HL-60 (cell line): ENCODE results near the gene POPDC3.

Experiments
- DNase-seq, 2 experiments: peaks; one replicate each; pipeline ENCODE4 v3.0.0-alpha.2; 2010 to 2020; ENCODE audit warnings: low read depth in 1 of 2, low spot score in 1 of 2
- H3K27ac ChIP-seq: fragments of 250-450 bp; sonication (Bioruptor Pico); replicated peaks from 2 replicates; pipeline ENCODE4 v1.5.1; 2020; ENCODE audit warnings: mild to moderate bottlenecking, moderate library complexity
- H3K27me3 ChIP-seq: fragments of 250-450 bp; sonication (Bioruptor Pico); 2 replicates; pipeline ENCODE4 v1.5.1; 2021; ENCODE audit warnings: mild to moderate bottlenecking, moderate library complexity; ENCODE audit not compliant: insufficient read depth, poor library complexity, severe bottlenecking
- H3K4me3 ChIP-seq: replicated peaks from 2 replicates; pipeline ENCODE4 v1.5.1; 2011; ENCODE audit warnings: mild to moderate bottlenecking, control low read depth, low read length; ENCODE audit not compliant: insufficient read depth
- GABPA ChIP-seq: IDR thresholded peaks from 2 replicates; pipeline ENCODE4 v1.6.1; 2012; ENCODE audit warnings: low read depth
- POLR2AphosphoS5 ChIP-seq: IDR thresholded peaks from 2 replicates; pipeline ENCODE4 v1.6.1; 2012; ENCODE audit warnings: low read depth
- SPI1 ChIP-seq: IDR thresholded peaks from 2 replicates; pipeline ENCODE4 v1.6.1; 2012; ENCODE audit warnings: low read depth, mild to moderate bottlenecking, borderline replicate concordance
- TF ChIP-seq, protein P1 (sequence below): IDR thresholded peaks from 2 replicates; pipeline ENCODE4 v1.6.1; 2012; ENCODE audit warnings: low read depth; ENCODE audit not compliant: insufficient replicate concordance
- TF ChIP-seq, protein P2 (sequence below): IDR thresholded peaks from one replicate; pipeline ENCODE4 v1.5.1; 2011; ENCODE audit warnings: low read length, control low read depth, inconsistent platforms; ENCODE audit not compliant: insufficient read depth

Gene POPDC3

DNA sequence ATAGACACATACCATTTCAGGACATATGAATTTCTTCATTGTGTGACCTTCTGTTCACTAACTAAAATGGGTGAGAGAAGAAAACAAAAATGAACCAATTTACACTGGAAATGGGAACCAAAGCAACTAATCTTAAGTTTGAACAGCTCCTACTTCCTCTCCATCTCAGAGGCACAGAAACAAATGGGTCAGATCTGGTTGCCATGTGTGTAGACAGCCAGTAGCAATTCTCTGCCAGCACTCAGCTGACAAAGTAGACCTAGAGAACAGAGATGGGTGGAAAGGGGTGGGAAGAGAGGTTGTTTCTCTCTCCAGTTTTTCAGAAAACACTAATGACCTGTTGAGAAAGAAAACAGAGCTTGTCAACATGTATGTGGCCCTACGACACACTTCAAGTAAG lies 14.3 kb upstream of the POPDC3 start:
- DNase-seq = no peak
- Histone ChIP-seq H3K4me3 (no peak overlapping the region), H3K27me3 (no peaks in the 10 kb centered on the region), H3K27ac (no peak overlapping the region)
- TF ChIP-seq, protein P1, sequence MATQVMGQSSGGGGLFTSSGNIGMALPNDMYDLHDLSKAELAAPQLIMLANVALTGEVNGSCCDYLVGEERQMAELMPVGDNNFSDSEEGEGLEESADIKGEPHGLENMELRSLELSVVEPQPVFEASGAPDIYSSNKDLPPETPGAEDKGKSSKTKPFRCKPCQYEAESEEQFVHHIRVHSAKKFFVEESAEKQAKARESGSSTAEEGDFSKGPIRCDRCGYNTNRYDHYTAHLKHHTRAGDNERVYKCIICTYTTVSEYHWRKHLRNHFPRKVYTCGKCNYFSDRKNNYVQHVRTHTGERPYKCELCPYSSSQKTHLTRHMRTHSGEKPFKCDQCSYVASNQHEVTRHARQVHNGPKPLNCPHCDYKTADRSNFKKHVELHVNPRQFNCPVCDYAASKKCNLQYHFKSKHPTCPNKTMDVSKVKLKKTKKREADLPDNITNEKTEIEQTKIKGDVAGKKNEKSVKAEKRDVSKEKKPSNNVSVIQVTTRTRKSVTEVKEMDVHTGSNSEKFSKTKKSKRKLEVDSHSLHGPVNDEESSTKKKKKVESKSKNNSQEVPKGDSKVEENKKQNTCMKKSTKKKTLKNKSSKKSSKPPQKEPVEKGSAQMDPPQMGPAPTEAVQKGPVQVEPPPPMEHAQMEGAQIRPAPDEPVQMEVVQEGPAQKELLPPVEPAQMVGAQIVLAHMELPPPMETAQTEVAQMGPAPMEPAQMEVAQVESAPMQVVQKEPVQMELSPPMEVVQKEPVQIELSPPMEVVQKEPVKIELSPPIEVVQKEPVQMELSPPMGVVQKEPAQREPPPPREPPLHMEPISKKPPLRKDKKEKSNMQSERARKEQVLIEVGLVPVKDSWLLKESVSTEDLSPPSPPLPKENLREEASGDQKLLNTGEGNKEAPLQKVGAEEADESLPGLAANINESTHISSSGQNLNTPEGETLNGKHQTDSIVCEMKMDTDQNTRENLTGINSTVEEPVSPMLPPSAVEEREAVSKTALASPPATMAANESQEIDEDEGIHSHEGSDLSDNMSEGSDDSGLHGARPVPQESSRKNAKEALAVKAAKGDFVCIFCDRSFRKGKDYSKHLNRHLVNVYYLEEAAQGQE = no peak
- no peak for TF ChIP-seq POLR2AphosphoS5
- TF ChIP-seq, protein P2, sequence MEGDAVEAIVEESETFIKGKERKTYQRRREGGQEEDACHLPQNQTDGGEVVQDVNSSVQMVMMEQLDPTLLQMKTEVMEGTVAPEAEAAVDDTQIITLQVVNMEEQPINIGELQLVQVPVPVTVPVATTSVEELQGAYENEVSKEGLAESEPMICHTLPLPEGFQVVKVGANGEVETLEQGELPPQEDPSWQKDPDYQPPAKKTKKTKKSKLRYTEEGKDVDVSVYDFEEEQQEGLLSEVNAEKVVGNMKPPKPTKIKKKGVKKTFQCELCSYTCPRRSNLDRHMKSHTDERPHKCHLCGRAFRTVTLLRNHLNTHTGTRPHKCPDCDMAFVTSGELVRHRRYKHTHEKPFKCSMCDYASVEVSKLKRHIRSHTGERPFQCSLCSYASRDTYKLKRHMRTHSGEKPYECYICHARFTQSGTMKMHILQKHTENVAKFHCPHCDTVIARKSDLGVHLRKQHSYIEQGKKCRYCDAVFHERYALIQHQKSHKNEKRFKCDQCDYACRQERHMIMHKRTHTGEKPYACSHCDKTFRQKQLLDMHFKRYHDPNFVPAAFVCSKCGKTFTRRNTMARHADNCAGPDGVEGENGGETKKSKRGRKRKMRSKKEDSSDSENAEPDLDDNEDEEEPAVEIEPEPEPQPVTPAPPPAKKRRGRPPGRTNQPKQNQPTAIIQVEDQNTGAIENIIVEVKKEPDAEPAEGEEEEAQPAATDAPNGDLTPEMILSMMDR = no peak
- no peak for TF ChIP-seq GABPA
- no peak for TF ChIP-seq SPI1

DNA sequence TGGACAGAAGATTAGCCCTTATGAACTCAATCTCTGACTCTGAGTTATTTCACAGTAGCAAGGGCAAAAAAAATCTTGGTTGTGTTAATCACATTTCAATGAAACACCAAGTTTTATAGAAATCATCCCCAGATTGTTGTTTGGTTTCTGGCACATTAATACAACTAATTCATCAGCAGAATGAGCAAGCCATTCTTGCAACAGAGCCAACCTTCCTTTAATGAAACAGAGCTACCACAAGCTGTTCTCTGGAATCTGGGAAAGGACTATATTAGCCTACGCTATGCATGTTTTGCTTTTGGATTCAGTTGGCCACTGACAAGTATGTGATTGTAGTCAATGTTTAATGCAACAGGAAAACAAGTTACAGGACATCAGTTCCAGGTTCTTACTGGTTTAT lies 13.8 kb upstream of the POPDC3 start:
- H3K4me3 ChIP-seq = no peak overlapping the region
- no peak for DNase-seq

DNA sequence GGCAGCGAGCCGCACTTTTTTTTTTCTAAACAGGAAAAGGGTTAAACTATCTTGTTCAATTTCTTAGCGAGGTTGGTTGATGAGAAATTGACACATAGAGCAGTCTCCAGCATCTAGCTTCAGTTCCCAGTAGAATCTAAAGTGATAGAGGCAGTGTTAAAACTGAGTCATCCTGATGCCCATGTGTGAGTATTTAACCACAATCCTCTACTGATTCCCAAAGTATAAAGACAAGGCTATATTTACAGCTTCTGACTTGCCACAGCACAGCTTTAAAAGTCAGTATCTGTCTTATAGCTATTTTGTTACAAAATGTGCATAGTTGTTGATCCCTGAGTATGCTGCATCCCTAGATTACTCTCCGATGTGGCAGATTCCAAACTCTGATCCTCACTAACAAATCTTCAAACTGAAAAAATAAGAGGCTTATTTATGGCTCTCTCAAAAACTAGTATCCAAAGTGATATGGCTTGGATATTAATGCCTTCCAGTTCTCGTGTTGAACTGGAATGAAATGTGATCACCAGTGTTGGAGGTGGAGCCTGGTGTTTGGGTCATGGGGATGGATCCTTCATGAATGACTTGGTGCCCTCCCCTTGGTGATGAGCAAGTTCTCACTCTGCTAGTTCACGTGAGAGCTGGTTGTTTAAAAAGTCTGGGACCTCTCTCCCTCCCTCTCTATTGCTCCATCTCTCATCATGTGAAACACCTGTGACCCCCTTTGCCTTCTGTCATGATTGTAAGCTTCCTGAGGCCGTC lies 13.1 kb upstream of the POPDC3 start:
- Histone ChIP-seq H3K4me3 (no peak overlapping the region), H3K27ac (no peak overlapping the region), H3K27me3 (no peaks in the 10 kb centered on the region)
- DNase-seq = no peak
- TF ChIP-seq, protein P1 = no peak
- TF ChIP-seq POLR2AphosphoS5 (no peak), SPI1 (no peak), GABPA (no peak)
- TF ChIP-seq, protein P2 = no peak

More for the DNA sequence above, 13.8 kb upstream of the POPDC3 start:
- Histone ChIP-seq H3K27me3 (no peaks in the 10 kb centered on the region), H3K27ac (no peak overlapping the region)
- TF ChIP-seq, protein P2 = no peak
- TF ChIP-seq SPI1 (no peak), GABPA (no peak), POLR2AphosphoS5 (no peak)
- TF ChIP-seq, protein P1 = no peak
